ENCODE results near the gene REXO1. TPM values are rescaled to one million over a fixed set of nuclear protein-coding genes. Genes with fewer than 3 reads are reported as not detected.

The REXO1 gene
- total and polyA plus RNA-seq, 2 experiments from 2014 or later = 20.2 to 90.1 TPM

DNA sequence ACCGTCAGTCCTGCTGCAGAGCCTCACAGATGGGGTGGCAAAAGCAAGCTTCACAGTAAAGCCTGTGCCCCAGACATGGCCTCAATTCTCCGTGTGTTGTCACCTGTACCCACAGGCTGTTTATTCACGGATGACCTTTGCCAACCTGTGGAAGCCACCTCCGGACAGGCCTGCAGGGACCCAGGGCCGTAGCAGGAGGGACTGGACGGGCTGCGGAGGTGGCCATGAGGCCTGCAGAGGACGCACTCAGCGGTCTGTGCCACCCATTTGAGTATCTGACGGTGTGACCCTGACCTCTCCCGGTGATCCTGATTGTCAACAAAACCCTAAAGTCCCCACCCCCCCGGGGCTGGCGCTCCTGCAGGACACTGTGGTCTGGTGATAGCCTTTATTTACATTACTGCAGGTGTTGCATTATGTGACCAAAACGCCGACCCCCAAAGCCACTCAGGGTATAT lies 22.9 kb upstream of the REXO1 start (continued):
- no peak for TF ChIP-seq ZNF462 (CRISPR knock-in tag; IDR thresholded peaks at IDR 0.05)
- TF ChIP-seq EZH2phosphoT487 (IDR thresholded peaks at IDR 0.05; ENCODE audit: unreplicated experiment) = no peak

DNA sequence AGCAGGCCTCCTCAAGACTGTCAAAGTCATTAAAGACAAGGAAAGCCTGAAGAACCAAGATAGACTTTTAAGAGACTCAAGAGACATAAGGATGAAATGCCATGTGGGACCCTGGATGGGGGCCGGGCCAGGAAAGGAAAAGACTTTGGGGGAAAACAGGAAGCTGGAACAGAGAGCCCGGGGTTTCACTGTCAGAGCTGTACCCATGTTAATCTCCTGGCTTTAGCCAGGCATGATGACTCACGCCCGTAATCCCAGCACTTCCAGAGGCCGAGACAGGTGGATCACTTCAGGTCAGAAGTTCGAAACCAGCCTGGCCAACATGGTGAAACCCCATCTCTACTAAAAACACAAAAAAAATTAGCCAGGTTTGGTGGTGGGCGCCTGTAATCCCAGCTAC lies 20.7 kb upstream of the REXO1 start:
- Histone ChIP-seq H4K20me1 (replicated peaks; ENCODE audit: insufficient read depth) (no peaks in the 10 kb centered on the region; the same call in 1 of the 2 replicates), H3K9me2 (ENCODE audit: insufficient read depth) (no peaks in the 10 kb centered on the region), H3K27me3 (ENCODE audit: insufficient read depth) (no peaks in the 10 kb centered on the region), H2AFZ (no peak overlapping the region), H3K4me3 (no peak overlapping the region), H3K36me3 (ENCODE audit: insufficient read depth) (no peaks in the 10 kb centered on the region), H3K4me2 (no peak overlapping the region), H3K79me2 (replicated peaks; ENCODE audit: insufficient read depth) (peaks cover 13% of the 10 kb centered on the region), H3K4me1 (ENCODE audit: insufficient read depth) (peaks cover 8% of the 10 kb centered on the region), H3K27ac (ENCODE audit: low read depth) (no peak overlapping the region), H3F3A (replicated peaks; ENCODE audit: low read depth) (0 out of 2 replicates have a peak, but pooled peaks cover 14% of the 10 kb centered on the region)
- Mint-ChIP-seq H3K9me3 (no peaks in the 10 kb centered on the region), H3K27me3 (ENCODE audit: insufficient read depth, low read depth, poor library complexity) (peaks cover 8% of the 10 kb centered on the region), H3K4me3 (no peak overlapping the region), H3K27ac (no peak overlapping the region; the same call in 1 of the 2 replicates), H3K36me3 (ENCODE audit: low read depth) (peaks cover 2% of the 10 kb centered on the region; the same call in 2 of the 3 replicates), H3K4me1 (peaks cover 7% of the 10 kb centered on the region)
- ATAC-seq (no peak), DNase-seq (ENCODE audit: low spot score) (no peak)
- TF ChIP-seq CREB1 (CRISPR knock-in tag; IDR thresholded peaks at IDR 0.05; ENCODE audit: low read depth) (no peak), CTCF (conservative IDR thresholded peaks at IDR 0.05; ENCODE audit: low read depth in 2 of 2) (no peak), NANOG (IDR thresholded peaks at IDR 0.05; ENCODE audit: borderline replicate concordance) (no peak), ETS1 (IDR thresholded peaks at IDR 0.05) (no peak), POLR2AphosphoS5 (IDR thresholded peaks at IDR 0.05; ENCODE audit: low read depth) (no peak), STAT1 (IDR thresholded peaks at IDR 0.05; ENCODE audit: unreplicated experiment) (no peak), JUNB (IDR thresholded peaks at IDR 0.05; ENCODE audit: unreplicated experiment) (no peak), EZH2 (IDR thresholded peaks at IDR 0.05; ENCODE audit: low read depth, unreplicated experiment) (no peak), ZNF331 (CRISPR knock-in tag; IDR thresholded peaks at IDR 0.05; ENCODE audit: low read depth) (no peak), ZNF114 (CRISPR knock-in tag; IDR thresholded peaks at IDR 0.05) (no peak), EZH2phosphoT487 (IDR thresholded peaks at IDR 0.05; ENCODE audit: unreplicated experiment) (no peak)
- TF ChIP-seq, protein P1, sequence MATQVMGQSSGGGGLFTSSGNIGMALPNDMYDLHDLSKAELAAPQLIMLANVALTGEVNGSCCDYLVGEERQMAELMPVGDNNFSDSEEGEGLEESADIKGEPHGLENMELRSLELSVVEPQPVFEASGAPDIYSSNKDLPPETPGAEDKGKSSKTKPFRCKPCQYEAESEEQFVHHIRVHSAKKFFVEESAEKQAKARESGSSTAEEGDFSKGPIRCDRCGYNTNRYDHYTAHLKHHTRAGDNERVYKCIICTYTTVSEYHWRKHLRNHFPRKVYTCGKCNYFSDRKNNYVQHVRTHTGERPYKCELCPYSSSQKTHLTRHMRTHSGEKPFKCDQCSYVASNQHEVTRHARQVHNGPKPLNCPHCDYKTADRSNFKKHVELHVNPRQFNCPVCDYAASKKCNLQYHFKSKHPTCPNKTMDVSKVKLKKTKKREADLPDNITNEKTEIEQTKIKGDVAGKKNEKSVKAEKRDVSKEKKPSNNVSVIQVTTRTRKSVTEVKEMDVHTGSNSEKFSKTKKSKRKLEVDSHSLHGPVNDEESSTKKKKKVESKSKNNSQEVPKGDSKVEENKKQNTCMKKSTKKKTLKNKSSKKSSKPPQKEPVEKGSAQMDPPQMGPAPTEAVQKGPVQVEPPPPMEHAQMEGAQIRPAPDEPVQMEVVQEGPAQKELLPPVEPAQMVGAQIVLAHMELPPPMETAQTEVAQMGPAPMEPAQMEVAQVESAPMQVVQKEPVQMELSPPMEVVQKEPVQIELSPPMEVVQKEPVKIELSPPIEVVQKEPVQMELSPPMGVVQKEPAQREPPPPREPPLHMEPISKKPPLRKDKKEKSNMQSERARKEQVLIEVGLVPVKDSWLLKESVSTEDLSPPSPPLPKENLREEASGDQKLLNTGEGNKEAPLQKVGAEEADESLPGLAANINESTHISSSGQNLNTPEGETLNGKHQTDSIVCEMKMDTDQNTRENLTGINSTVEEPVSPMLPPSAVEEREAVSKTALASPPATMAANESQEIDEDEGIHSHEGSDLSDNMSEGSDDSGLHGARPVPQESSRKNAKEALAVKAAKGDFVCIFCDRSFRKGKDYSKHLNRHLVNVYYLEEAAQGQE (IDR thresholded peaks at IDR 0.05; ENCODE audit: unreplicated experiment) = no peak
